NAMALWA (cell line): ENCODE results near the gene CAMKK2.
"Not testable (repeated sequence)": the region's sequence is repeated elsewhere in the genome, so short reads cannot be mapped to it uniquely, and the experiment has no call there.

Experiments used
- DNase-seq: peaks from one replicate; pipeline ENCODE4 v3.0.0-alpha.2; 2015; ENCODE audit warnings: low spot score

The CAMKK2 gene

DNA sequence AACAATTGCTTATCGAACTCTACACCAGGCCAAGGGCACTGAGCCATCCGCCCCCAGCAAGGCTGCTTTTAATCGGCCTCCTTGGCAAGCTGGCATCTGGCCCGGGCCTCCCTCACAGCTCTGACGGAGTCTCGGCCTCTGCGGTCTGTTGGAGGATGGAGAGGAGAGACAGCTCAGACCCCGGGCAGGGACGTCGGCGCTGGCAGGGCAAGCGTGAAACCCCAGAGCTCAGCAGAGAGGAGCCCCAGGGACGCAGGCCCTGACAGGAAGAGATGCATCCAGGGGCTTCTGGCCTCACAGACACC, 17.5 kb downstream of the CAMKK2 start:
- DNase-seq = no peak

DNA sequence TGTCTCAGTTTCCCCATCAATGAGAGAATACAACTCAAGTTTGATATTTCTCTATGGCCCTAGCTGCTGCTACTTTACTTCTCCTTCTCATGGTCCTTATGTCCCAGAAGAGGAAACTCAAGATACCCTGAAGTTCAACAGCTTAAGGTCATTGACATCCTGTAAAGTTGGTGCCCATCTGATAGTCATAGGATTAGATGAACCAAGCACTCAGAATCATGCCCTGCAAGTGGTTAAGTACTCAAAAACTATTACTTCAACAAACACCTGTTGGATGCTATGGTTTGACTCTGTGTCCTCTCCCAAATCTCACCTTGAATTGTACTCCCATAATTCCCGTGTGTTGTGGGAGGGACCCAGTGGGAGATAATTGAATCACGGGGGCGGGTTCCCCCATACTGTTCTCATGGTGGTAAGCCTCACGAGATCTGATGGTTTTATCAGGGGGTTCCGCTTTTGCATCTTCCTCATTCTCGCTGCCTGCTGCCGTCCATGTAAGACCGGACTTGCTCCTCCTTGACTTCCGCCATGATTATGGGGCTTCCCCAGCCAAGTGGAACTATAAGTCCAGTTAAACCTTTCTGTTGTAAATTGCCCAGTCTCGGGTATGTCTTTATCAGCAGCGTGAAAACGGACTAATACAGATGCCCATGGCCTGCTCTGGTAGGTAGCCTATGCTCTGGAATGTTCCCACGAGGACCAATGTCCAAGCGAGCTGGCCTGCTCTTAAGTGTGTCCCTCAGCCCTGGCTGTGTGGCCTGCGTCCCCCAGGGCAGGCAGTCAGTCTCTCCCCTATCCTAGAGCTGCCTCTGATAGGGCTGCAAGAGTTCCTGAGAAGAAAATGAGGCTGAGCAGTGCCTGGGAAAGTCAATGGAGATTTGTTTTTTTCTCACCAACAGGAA, 18.1 kb downstream of the CAMKK2 start:
- DNase-seq = no peak

DNA sequence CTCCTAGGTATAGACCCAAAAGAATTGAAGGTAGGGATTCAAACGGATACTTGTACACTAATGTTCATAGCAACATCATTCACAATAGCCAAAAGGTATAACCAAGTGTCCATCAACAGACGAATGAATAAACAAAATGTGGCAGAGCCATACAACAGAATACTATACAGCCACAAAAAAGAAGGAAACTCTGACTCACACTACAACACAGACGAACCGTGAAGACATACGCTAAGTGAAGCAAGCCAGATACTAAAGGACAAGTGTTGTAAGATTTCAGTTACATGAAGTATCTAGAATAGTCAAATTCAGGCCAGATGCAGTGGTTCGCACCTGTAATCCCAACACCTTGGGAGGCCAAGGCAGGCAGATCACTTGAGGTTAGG, 19.1 kb downstream of the CAMKK2 start:
- DNase-seq = no peak

GRCh38 chr12:121274036-121274763, 22.3 kb downstream of the CAMKK2 start:
- DNase-seq = no peak

- DNase-seq = no peak
These were observed 23.1 kb downstream of the CAMKK2 start for GRCh38 chr12:121273364-121273896.

- no peak for DNase-seq
These were observed 28.7 kb downstream of the CAMKK2 start for GRCh38 chr12:121267822-121268221.

DNA sequence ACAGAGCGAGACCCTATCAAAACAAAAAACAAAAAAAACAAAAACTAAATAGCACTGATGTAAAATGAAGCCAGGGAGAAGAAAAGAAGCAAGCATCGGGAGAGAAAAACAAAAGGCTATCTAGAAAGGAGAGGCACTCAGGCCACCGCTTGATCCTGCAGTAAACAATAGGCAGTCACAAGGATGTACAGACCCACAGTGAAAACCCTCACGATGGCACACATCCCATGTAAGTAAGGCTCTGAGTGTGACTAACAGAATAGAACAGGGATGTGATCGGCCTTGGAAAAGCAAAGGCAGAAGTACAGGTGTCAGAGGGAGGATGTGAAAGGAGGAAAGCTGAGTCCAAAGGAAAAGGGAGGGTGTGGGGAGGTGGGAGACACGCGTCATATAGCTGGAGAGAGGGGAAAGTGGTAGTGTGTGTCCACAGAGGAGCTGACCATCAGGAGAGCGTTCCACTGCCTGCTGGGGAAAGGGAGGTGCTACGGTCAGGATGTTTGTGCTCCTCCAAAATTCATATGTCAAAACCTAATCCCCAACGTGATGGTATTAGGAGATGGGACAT, 31.5 kb downstream of the CAMKK2 start:
- no peak for DNase-seq

DNA sequence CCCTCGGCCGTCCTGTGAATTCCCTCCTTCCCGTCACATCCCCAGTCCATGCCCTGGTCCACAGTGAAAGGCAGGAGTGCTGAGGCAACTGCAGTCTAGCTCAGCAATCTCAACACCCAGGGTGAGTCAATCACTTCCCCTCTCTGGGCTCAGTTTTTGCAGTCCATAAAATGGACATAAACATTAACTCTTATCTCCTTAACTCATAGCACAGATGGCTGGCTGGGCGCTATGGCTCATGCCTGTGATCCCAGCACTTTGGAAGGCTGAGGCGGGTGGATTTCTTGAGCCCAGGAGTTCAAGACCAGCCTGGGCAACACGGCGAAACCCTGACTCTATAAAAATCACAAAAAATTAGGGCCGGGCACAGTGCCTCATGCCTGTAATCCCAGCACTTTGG, 32.4 kb downstream of the CAMKK2 start:
- no peak for DNase-seq

- no peak for DNase-seq
These were observed 33.1 kb downstream of the CAMKK2 start for GRCh38 chr12:121263206-121263935.

GRCh38 chr12:121261398-121261797, 35.1 kb downstream of the CAMKK2 start:
- no peak for DNase-seq

DNA sequence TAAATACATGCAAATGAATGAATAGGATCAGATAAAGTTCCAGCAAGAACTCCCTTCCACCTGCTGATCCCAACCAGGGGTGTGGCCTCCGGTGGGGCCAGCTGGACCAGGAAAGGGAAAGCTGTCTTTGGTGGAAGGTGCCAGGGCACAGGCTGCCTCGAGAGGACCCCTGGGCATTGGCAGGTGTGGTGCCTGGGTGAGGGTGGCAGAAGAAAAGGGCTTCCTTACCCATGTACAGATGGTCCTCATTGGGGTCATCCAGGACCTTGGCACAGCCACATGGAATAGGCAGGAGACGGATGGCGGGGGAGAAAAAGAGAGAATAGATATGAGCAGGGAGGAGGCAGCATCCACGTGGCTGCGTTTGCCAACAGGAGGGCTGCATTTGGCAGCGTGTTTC, 36.4 kb downstream of the CAMKK2 start:
- no peak for DNase-seq

GRCh38 chr12:121259074-121259473, 37.4 kb downstream of the CAMKK2 start:
- no peak for DNase-seq

DNA sequence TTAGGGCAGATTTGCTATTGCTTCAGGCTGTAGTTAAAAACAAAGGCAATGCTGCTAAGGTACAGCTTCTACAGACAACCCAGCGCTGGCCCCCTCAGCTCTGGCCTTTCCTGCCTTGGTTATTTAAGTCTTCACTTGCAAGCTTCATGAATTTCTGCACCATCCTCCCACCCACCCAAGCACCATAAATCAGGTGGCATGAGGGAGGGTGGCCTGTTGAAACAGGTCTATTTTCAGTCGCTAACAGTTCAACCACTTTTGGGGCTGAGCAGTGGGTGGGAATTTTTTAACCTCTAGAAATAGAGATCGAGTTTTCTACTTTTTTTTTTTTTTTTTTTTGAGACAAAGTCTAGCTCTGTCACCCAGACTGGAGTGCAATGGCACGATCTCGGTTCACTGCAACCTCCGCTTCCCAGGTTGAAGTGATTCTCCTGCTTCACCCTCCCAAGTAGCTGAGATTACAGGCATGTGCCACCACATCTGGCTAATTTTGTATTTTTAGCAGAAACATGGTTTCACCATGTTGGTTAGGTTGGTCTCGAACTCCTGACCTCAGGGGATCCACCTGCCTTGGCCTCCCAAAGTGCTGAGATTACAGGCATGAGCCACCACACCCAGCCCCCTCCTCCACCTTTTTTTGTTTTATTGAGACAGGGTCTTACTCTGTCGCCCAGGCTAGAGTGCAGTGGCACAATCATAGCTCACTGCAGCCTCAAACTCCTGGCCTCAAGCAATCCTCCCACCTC, 38.6 kb downstream of the CAMKK2 start:
- DNase-seq = not testable (repeated sequence)

- DNase-seq = no peak
These were observed 41.1 kb downstream of the CAMKK2 start for GRCh38 chr12:121255433-121255832.

DNA sequence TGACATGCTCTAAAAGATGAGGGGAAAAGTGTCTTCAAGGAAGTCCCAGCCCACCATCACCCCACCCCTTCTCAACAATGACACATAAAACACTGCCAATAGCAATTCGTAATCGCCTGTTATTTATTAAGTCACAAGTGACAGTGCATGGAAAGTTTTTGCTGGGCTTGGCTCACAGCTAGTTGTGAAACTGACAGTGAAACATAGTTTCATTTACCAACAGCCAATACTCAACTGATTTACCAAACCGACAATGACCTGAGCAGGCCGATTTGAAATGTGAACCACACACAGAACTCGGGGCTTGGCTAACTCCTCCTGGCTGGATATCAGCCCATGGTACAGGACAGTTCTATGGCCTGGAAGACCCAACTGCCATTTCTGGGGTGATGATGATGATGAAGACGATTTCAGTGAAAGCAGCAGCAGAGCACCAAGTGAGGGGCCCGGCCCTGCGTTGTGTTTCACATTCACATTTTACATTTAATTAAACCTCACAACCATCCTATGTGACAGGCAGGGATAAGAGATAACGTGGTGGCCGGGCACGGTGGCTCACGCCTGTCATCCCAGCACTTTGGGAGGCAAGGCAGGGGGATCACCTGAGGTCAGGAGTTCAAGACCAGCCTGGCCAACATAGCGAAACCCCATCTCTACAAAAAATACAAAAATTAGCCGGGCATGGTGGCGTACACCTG, 42.7 kb downstream of the CAMKK2 start:
- no peak for DNase-seq

GRCh38 chr12:121252712-121253345, 43.7 kb downstream of the CAMKK2 start:
- DNase-seq = peak; percentile 23

DNA sequence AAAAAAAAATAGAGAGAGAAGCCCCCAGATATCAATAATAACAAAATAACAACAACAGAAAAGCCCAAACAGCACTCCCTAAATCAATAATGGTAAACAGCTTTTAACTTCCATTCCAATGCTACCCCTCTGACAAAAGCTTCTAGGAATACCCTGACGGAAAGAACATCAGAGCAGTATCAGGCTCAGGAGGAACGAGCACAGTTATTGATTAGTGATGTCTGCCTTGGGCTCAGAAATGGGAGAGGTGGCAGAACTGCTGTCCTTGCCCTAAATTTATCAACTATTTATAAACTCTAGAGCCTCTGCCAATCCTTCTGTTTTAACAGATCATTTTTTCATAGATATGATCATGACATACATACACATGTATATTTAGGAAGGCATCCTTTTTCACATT, 44.7 kb downstream of the CAMKK2 start:
- DNase-seq = no peak

GRCh38 chr12:121250359-121250758, 46.1 kb downstream of the CAMKK2 start:
- no peak for DNase-seq

DNA sequence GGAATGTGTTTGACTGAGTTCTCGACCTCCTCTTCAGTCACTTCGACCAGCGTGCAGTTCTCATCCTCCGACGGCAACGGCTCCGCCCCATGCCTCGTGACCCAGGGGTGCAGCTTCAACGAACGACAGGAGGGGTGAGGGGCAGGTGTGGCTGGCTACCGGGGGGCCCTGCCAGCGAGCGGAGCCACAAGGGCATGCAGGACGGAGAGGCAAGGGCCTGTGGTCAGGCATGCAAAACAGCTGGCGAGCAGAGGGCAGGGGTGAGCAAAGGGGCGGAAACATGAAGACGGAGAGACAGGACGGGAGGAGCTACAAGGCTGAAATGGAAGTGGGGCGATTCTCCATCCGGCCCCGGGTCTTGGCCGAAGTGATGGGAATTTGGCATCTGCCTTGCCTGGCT, 47.9 kb downstream of the CAMKK2 start:
- DNase-seq = peak; percentile 46

DNA sequence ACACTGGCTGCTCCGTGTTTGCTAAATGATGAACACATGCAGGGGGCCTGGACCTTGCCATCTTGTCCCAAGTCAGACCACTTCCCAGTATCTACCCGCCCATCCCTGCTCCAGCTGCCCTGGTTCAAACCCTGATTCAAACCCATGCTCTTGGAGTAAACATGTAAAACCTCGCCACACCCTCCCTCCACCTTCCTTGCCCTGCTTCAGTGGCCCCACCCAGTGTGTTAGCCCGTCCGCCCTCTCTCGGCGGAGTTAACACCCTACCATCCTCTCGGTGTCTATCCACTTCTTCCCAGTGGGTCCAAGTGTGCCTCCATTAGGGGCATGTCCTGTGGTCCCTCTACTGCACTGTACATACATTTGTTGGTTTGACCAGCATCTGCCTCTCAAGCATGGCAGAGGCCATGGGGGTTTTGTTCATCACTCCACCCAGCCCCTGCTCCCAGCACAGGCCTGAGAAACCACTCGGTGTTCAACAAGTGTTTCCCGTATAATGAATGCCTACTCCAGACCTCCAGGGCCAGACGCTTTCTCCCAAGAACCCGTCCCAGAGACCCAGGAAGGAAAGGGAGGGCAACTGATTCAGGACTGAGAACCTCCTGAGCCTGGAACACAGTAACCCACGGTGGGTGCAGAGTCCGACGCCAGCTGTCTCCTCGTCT, 49.5 kb downstream of the CAMKK2 start:
- no peak for DNase-seq
